ENCODE results near the gene GPR39.

GRCh38 chr2:132608311-132608710 lies 191.7 kb downstream of the GPR39 start:
- TF ChIP-seq, protein P1, sequence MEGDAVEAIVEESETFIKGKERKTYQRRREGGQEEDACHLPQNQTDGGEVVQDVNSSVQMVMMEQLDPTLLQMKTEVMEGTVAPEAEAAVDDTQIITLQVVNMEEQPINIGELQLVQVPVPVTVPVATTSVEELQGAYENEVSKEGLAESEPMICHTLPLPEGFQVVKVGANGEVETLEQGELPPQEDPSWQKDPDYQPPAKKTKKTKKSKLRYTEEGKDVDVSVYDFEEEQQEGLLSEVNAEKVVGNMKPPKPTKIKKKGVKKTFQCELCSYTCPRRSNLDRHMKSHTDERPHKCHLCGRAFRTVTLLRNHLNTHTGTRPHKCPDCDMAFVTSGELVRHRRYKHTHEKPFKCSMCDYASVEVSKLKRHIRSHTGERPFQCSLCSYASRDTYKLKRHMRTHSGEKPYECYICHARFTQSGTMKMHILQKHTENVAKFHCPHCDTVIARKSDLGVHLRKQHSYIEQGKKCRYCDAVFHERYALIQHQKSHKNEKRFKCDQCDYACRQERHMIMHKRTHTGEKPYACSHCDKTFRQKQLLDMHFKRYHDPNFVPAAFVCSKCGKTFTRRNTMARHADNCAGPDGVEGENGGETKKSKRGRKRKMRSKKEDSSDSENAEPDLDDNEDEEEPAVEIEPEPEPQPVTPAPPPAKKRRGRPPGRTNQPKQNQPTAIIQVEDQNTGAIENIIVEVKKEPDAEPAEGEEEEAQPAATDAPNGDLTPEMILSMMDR (IDR thresholded peaks at IDR 0.05): no peak
- no peak for TF ChIP-seq POLR2A (IDR thresholded peaks at IDR 0.05)

Measured in body of pancreas (tissue), 4 donors.